ENCODE data around the gene VEGFD.

The VEGFD gene, protein sequence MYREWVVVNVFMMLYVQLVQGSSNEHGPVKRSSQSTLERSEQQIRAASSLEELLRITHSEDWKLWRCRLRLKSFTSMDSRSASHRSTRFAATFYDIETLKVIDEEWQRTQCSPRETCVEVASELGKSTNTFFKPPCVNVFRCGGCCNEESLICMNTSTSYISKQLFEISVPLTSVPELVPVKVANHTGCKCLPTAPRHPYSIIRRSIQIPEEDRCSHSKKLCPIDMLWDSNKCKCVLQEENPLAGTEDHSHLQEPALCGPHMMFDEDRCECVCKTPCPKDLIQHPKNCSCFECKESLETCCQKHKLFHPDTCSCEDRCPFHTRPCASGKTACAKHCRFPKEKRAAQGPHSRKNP

DNA sequence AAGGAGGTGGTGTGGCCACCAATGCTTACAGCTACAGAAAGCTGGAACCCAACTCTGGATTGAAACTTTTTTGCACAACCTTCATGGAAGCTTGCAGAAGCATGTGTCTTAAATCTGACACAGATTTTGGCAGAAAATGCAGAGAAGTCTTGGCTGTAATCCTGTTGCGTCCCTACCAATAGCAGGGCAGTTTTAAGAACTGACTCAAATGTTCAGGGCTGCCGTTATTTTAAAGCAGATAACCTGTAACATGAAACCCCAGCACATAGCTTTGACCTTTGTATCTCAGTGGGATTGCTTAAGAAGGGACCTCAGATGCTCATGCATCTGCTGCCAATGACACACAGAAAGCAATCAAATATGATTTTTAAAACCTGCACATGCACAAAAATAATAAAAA lies at the start of gene VEGFD:
TSS of gene VEGFD (minus strand) at position 110 of the 400 bp plus-strand sequence. CDS start 467 bp downstream, outside the sequence.
- no peak for DNase-seq

DNA sequence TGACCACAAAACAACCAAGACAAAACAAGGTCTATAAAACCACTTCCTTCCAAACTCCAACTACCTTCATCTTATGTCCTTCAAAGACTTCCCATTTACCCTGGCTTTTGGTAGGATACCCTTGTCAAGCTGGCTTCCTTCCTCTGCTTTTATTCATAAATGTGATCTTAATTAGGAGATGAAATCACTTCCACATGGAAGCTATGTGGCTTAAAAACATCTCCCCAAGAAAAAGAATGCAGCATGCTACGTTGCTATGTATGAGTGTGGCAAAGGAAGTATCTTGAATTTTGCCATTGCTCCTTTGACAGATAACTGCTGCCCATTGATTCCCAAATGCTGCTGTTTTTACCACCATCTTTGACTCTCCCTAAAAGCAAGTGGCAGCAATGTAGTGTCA lies 46.4 kb upstream of the VEGFD start:
- no peak for DNase-seq

- no peak for DNase-seq
Measured at GRCh38 chrX:15430076-15430475, 45.9 kb upstream of the VEGFD start.

- no peak for DNase-seq
Measured at GRCh38 chrX:15425024-15425423, 40.8 kb upstream of the VEGFD start.

DNA sequence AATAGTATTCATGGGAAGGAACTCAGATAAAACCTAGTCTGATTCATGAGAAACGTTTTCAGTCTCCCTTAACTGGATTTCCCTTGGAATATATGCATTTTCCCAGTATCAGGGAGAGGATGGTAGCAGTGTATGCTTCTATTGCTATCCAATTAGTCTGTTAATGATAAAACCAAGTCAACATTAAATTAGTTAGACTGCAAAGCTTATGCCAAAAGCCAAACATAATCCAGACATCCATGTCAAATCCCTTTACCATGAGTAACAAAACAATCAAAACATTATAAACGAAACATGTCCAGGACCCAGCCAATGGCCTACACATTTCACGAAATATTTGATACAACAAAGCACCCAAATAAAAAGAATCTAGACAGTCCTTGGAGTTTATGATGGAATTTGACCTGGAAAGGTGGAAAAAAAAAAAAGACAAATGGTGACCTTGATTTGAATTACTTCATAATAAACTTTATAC lies 34.5 kb upstream of the VEGFD start:
- no peak for DNase-seq

DNA sequence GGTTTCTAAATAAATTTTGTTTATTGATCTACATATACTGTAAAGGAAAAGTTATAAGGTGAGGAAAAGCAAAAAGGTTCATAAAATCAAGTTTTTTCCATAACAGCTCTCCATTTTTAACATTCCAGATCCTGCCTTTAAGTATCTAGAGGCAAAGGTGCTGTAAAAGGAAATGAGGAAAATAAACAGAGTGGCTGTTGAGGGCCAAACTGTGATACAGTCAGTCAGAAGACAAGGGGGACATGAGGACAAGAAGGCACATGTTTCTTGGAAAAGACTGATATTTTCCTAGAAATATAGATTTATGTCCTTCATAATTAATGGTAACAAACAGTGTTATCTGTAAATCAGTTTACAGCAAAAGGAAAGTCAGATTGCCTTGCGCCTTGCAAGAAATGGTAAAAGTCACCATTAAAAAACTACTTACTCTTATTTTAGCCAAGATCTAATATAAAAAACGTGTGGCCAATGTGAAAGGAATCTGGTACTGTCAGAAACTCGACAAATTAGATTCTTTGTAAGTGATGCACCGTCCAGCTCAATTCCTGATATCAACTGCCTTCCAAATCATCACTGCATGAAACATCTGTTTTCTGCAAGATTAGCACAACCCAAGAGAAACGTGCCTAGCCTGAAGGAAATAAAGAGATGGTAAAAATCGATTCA lies 34.0 kb upstream of the VEGFD start:
- DNase-seq = no peak

DNA sequence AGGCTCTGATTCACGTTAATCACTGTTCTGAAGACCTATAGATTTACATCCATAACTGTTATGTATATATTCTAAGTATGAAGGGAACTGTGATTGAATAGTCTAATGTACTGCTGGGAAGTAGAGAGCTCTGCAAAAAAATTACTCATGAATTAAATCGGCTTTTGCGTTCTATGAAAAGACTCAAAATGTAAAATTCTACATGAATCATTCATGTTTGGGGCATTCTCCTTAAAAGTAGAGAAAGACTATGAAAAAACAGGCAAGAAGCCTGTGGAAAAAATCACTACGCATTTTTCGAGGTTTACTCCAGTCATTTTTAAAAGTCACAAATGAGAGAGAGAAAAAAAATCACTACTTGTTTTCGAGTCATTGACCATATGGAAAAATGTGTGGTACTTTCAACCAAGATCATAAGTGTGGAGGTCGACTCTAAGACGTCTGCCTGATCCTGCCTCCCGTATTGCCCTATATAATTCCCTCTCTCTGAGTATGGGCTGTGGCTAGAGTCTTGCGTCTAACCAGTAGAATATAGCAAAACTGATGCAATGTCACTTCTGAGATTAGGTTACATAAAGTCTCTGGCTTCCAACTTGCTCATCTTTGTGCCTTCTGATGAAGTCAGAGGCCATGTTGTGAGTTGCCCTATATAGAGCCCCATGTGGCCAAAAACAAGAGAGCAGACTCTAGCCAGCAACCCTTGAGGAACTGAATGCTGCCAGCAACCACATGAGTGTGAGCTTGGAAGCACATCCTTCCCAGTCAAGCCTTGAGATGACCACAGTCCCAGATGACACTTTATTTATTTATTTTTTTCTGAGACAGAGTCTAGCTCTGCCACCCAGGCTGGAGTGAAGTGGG lies 32.1 kb upstream of the VEGFD start:
- DNase-seq = no peak

GRCh38 chrX:15413101-15413500 lies 28.9 kb upstream of the VEGFD start:
- no peak for DNase-seq

GRCh38 chrX:15410947-15411346 lies 26.7 kb upstream of the VEGFD start:
- no peak for DNase-seq

GRCh38 chrX:15410430-15410829 lies 26.2 kb upstream of the VEGFD start:
- DNase-seq = no peak

GRCh38 chrX:15405846-15406245 lies 21.6 kb upstream of the VEGFD start:
- DNase-seq = no peak

DNA sequence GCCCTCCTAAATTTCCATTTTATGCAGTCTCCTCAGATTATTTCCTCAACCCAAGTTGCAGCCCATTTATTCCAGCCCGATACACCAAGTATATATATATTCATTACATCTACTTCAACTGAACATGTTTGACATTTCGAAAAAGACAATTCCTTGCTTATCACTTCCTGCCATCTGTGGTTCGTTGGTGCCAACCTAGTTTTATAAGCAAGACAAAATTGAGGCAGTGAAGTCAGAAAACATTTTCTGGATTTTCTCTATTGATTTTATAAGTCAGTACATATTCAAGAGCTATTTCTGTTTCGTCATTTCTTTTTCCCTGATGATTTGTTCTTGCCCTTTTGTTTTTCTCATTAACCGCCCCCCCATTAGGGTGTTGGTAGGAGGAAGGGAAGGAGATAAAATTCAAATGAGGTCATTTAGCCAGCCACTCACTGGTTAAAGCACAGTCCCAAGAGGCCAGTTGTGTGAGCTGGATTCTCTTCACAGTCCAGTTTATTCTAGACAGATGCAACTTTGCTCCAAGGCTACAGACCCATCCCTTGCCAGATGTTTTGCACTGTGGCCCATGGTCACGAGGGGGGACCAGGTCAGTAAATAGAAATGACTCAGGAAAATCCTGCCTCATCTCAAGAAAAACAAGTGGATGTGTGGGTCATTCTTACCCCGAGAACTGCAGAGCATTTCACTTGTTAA lies 20.3 kb upstream of the VEGFD start:
- DNase-seq = no peak

GRCh38 chrX:15401378-15401777 lies 17.2 kb upstream of the VEGFD start:
- DNase-seq = no peak

GRCh38 chrX:15399962-15400391 lies 15.8 kb upstream of the VEGFD start:
- DNase-seq = no peak

DNA sequence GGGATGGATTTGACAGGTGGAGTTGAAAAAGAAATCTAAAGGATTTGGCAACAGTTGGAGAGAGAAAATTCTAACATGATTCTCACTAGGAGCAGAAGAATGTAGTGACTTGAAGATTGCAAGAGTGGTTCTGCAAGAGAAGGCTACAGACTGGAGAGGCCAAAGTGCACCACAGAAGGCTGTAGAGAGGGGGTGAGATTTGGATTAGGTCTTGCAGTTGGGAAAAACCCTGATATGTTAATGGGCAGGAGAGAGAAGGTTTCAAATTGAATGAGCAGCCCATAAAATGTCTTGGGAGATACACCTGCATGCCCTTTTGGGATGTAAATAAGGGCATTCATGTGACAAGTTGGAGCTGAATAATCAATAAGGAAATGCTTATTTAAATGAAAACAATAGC lies 14.7 kb upstream of the VEGFD start:
- no peak for DNase-seq

- no peak for DNase-seq
Measured at GRCh38 chrX:15395789-15396188, 11.6 kb upstream of the VEGFD start.

- DNase-seq = no peak
Measured at GRCh38 chrX:15391850-15392249, 7.6 kb upstream of the VEGFD start.

- DNase-seq = no peak
Measured at GRCh38 chrX:15382813-15383212, 1.4 kb downstream of the VEGFD start.

DNA sequence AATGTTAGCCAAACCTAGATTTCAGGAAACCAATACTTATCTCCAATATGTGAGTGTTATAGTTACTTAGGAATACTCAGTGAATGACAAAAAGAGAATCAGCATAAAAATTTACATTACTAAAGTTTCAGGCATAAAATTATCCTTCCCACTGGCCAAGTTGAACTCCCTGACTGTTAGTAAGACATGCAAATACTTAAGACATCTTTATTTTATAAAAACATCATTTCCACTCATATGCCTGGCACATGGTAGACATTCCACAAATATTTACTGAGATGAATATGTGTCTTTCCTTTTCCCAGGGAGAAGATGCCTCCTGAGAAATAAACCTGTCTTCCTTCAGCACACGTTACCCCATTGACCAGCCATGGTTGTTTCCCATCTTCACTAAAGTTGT lies 7.3 kb downstream of the VEGFD start:
- DNase-seq = no peak

DNA sequence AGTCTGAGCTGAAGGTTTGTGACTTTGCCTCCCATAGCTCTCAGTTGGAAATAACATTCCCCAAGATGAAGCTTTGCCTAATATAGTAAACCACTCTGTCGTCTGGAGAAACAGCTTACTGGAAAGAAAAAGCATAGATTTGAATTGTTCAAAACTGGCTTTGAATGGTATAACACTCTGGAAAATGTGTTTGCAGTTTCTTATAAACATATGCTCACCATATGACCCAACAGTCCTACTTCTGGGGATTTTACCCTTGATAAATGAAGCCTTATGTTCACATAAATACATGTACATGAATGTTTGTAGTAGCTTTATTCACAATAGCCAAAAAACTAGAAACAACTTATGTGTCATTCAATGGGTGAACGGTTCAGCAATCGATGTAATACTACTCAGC lies 10.2 kb downstream of the VEGFD start:
- DNase-seq = no peak

DNA sequence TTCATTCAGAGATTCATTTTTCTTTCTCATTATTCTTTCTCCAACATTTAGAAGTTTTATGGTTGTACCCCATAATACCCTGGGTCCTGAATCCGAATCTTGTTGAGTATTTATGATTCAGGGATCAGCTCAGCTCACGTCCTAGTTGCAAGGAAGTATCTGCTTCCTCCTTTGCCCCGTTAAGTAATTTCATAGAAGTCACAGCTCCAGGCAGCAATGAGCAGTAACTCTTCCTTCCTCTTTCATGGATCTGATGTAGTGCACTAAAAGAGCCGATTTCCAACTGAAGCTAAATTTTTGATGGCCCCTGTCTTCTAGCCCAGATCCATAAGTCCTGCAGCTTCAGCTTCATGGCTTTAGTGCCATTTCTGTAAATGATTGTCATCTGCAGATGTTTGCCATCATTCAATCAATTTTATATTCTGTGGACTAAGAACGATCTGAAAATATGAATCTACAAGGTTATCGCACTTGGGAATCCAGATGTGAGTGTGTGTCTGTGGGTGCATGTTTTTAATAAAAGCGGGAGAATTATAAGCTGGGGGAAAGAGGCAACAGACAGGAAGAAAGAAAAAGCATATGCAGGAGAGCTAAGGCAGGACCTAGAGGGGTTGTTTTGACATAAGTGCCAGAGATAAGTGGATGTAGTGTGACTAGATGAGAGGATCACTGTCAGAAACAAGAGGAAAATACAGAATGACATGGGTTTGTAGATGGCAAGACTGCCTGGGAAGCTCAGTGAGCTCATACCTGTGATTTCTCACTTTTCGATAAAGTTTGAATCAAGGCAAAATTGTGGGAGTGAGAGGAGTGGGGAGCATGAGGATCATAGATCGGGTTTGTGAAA lies 17.5 kb downstream of the VEGFD start:
- DNase-seq = peak in 1 of 2 donors; percentile 2

- no peak for DNase-seq
Measured at GRCh38 chrX:15359701-15360100, 24.5 kb downstream of the VEGFD start.
